HepG2 (cell line): ENCODE results near the gene HBM. TPM values are rescaled to one million over a fixed set of nuclear protein-coding genes. Genes with fewer than 3 reads are reported as not detected.

Source experiments
- ATAC-seq: fragments of 200-7000 bp; cut with Tn5 transposase; 3 replicates; pipeline ENCODE4 v1.9.1; 2020; ENCODE audit warnings: mild to moderate bottlenecking, moderate library complexity
- BruUV-seq: library from RNA; stranded (reverse); fragments of 400-500 nt; replicated peaks from 2 replicates; lab custom pipeline; 2021; lab: Mats Ljungman, UMichigan
- CTCF ChIA-PET: fragments of 300-600 bp; formaldehyde crosslinking; extraction: SDS; loops from one replicate; lab custom pipeline; 2021; ENCODE audit warnings: low total read pairs, inconsistent platforms, low intra/inter-chr PET ratio; lab: Yijun Ruan, JAX
- POLR2A ChIA-PET: fragments of 350-600 bp; sonication (Branson Sonifier 250); formaldehyde crosslinking; loops from one replicate; lab custom pipeline; 2020; ENCODE audit warnings: antibody characterized with exemption, inconsistent platforms; lab: Yijun Ruan, JAX
- DNase-seq: peaks from one replicate; pipeline ENCODE4 v3.0.0-alpha.2; 2015; ENCODE audit warnings: low spot score
- FAIRE-seq: peaks from 3 replicates; lab custom pipeline; 2011; peaks lifted over from hg19 to GRCh38; lab: Jason Lieb, UNC
- H2AFZ ChIP-seq: one replicate; pipeline ENCODE4 v1.6.1; 2011; ENCODE audit warnings: low read length, inconsistent platforms
- H3K27ac ChIP-seq: fragments of 300-600 bp; 3 replicates; pipeline ENCODE4 v1.8.0; 2011; ENCODE audit warnings: mixed run types, mild to moderate bottlenecking, mixed read lengths, low read length, inconsistent platforms; ENCODE audit not compliant: insufficient read depth; ENCODE audit errors: extremely low read length
- H3K27me3 ChIP-seq, 2 experiments: fragments of 200-600 bp in 1 of 2; 2 replicates in 1 of 2; 3 replicates in 1 of 2; pipeline versions ENCODE4 v1.6.0 to v1.8.0; 2011; ENCODE audit warnings: low read length in 2 of 2, mild to moderate bottlenecking in 2 of 2, moderate library complexity in 2 of 2, inconsistent platforms in 1 of 2; ENCODE audit not compliant: insufficient read depth in 2 of 2, control insufficient read depth in 1 of 2
- H3K36me3 ChIP-seq, 2 experiments: fragments of 200-600 bp in 1 of 2; replicated peaks in 1 of 2; 2 replicates in 1 of 2; 3 replicates in 1 of 2; pipeline versions ENCODE4 v1.5.1 to v1.8.0; 2011; ENCODE audit warnings: low read length in 2 of 2, inconsistent platforms in 1 of 2; ENCODE audit not compliant: insufficient read depth in 2 of 2, control insufficient read depth in 1 of 2
- H3K4me1 ChIP-seq: 2 replicates; pipeline ENCODE4 v1.5.1; 2012; ENCODE audit warnings: low read length, inconsistent platforms; ENCODE audit not compliant: insufficient read depth
- H3K4me2 ChIP-seq: 2 replicates; pipeline ENCODE4 v1.6.0; 2011; ENCODE audit warnings: low read depth, low read length, inconsistent platforms
- H3K4me3 ChIP-seq, 3 experiments: fragments of 200-600 bp in 1 of 3; sonication (generic), shearing (Covaris generic) in 1 of 3; replicated peaks in 1 of 3; 2 replicates each; pipeline ENCODE4 v1.5.1; 2011 to 2016; ENCODE audit warnings: low read length in 3 of 3, inconsistent platforms in 2 of 3, low read depth in 2 of 3, mild to moderate bottlenecking in 2 of 3, control low read depth in 1 of 3, mixed read lengths in 1 of 3; ENCODE audit not compliant: insufficient read depth in 1 of 3
- H3K79me2 ChIP-seq: one replicate; pipeline ENCODE4 v1.6.1; 2011; ENCODE audit warnings: low read length, inconsistent platforms; ENCODE audit not compliant: insufficient read depth
- H3K9ac ChIP-seq: 2 replicates; pipeline ENCODE4 v1.6.0; 2011; ENCODE audit warnings: mild to moderate bottlenecking, low read depth, low read length, inconsistent platforms; ENCODE audit not compliant: insufficient read depth
- H3K9me3 ChIP-seq: 2 replicates; pipeline ENCODE4 v1.5.1; 2012; ENCODE audit warnings: mild to moderate bottlenecking, low read length
- H4K20me1 ChIP-seq: 2 replicates; pipeline ENCODE4 v1.6.0; 2011; ENCODE audit warnings: inconsistent platforms, mild to moderate bottlenecking, low read length, moderate library complexity; ENCODE audit not compliant: insufficient read depth
- GATA4 ChIP-seq: sonication (generic); IDR thresholded peaks from 2 replicates; pipeline ENCODE4 v1.6.1; 2016; ENCODE audit warnings: antibody characterized with exemption, low read depth, borderline replicate concordance
- MBD4 ChIP-seq: IDR thresholded peaks from 2 replicates; pipeline ENCODE4 v1.6.1; 2012; ENCODE audit warnings: low read length, inconsistent platforms, borderline replicate concordance
- SRSF4 ChIP-seq: fragments of 200-400 bp; formaldehyde crosslinking; IDR thresholded peaks from one replicate; pipeline ENCODE4 v1.6.1; 2018; ENCODE audit warnings: mild to moderate bottlenecking, low read depth, low read length, moderate library complexity; ENCODE audit not compliant: poor library complexity, severe bottlenecking
- THRA ChIP-seq: sonication (generic); formaldehyde crosslinking; IDR thresholded peaks from 2 replicates; pipeline ENCODE4 v1.4.0; 2020; ENCODE audit warnings: missing genetic modification reagents, borderline replicate concordance
- ZNF224 ChIP-seq: sonication (generic); formaldehyde crosslinking; IDR thresholded peaks from 2 replicates; pipeline ENCODE4 v1.5.0; 2020; ENCODE audit warnings: mild to moderate bottlenecking, missing genetic modification reagents
- ZNF296 ChIP-seq: sonication (generic); formaldehyde crosslinking; conservative IDR thresholded peaks from 2 replicates; pipeline ENCODE4 v1.5.0; 2020; ENCODE audit warnings: mild to moderate bottlenecking, missing genetic modification reagents
- whole genome bisulfite sequencing: methylation state at CpG from one replicate; pipeline ENCODE4 v1.1.6; 2017; ENCODE audit warnings: low lambda C conversion rate; 5-methylcytosine and 5-hydroxymethylcytosine counted together
- in situ Hi-C: cut with HindIII; loops from 2 replicates; pipeline ENCODE4 v1.10.0; 2017; ENCODE audit warnings: low pct_unique_long_range_greater_than_20kb; ENCODE audit not compliant: extremely low pct_ligation_motif_present
- intact Hi-C: fragments of 100-400 bp; cut with micrococcal nuclease; formaldehyde crosslinking; loops from one replicate; pipeline ENCODE4 v1.10.0; 2022; ENCODE audit not compliant: unreplicated experiment
- polyA plus RNA-seq, 8 experiments: library from polyadenylated mRNA; depleted of rRNA in 3 of 8; stranded (reverse) in 7 of 8; unstranded in 1 of 8; fragments of >200 nt; fragmentation: Illumina TruSeq in 4 of 8; extraction: Trizol in 4 of 8; gene quantifications; 2 replicates each; pipeline versions ENCODE4 v1.2.1 to v1.2.3, GENCODE V29; 2011 to 2016; ENCODE audit warnings: low read depth in 4 of 8, missing spikeins in 1 of 8, mixed read lengths in 1 of 8; ENCODE audit not compliant: insufficient read depth in 1 of 8
- total RNA-seq, 5 experiments: library from RNA; depleted of rRNA; stranded (reverse); fragments of >200 nt; fragmentation: Illumina TruSeq; extraction: Trizol; gene quantifications; 2 replicates each; pipeline ENCODE4 v1.2.3, GENCODE V29; 2016; ENCODE audit warnings: low read depth in 1 of 5

The HBM gene
- total and polyA plus RNA-seq, 2 of the 13 experiments (the other 11 are each of a cell fraction or from before 2014, with no cell fraction given) = not detected

GRCh38 chr16:164827-165538 is 795 bp upstream of the HBM start:
- no peak for TF ChIP-seq ZNF224 (CRISPR knock-in tag)
- no peak for TF ChIP-seq SRSF4
- TF ChIP-seq MBD4 = no peak
- no peak for TF ChIP-seq GATA4
- no peak for TF ChIP-seq ZNF296
- TF ChIP-seq THRA (CRISPR knock-in tag) = no peak
- H3K27me3 ChIP-seq = peaks cover 23 to 62% of the 10 kb centered on the region in 2 experiments
- no peak for ATAC-seq
- POLR2A ChIA-PET = no interaction called here
- no peaks in the 10 kb centered on the region for H3K79me2 ChIP-seq
- peaks cover 38% of the 10 kb centered on the region for H3K4me1 ChIP-seq
- CTCF ChIA-PET = no interaction called here
- WGBS = 44% methylated on average over 25 of the region's 77 CpGs
- H3K4me3 ChIP-seq = peak overlapping the region in 2 of 3 experiments; percentile 20 to 54; a peak in 1 of 6 replicates
- peaks cover 3% of the 10 kb centered on the region; the same call in 1 of the 2 replicates for H4K20me1 ChIP-seq
- H3K36me3 ChIP-seq = no peaks in the 10 kb centered on the region
- no peak overlapping the region for H2AFZ ChIP-seq
- in situ Hi-C loops (no loop called here), intact Hi-C loops (no loop called here)
- no TSS peak for BruUV-seq
- no peaks in the 10 kb centered on the region for H3K9me3 ChIP-seq
- no peak for DNase-seq
- H3K27ac ChIP-seq = no peak overlapping the region
- FAIRE-seq = no peak
- H3K9ac ChIP-seq = no peak overlapping the region
- peak overlapping the region; percentile 51 for H3K4me2 ChIP-seq
